ENCODE data around the gene ITPRIPL1. TPM values are rescaled to one million over a fixed set of nuclear protein-coding genes. Genes with fewer than 3 reads are reported as not detected.

The ITPRIPL1 gene
- polyA plus RNA-seq, 1 experiment: 0.52 TPM

DNA sequence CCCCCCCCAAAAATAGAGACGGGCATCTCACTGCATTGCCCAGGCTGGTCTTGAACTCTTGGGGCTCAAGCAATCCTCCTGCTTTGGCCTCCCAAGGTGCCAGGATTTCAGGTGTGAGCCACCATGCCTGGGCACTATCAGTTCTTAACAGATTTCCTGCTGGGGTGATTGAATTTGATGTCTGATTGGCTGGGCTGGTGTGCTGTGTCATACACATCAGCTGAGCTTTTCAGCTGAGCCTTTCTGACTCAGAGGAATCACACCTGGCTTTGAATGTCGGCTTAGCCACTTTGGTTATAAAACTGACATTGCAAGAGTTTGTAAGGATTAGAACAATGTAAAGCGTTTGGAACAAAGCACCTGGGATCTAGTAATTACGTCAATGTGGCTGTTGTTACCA, 29.4 kb downstream of the ITPRIPL1 start:
- CTCF ChIA-PET: interaction anchor here (0.9 kb wide), 1 partner anchor 155 kb away, joined by 3 read pairs; no protein-coding TSS in a partner anchor
- no peak for DNase-seq (ENCODE audit: low read depth)
- TF ChIP-seq, protein P1, sequence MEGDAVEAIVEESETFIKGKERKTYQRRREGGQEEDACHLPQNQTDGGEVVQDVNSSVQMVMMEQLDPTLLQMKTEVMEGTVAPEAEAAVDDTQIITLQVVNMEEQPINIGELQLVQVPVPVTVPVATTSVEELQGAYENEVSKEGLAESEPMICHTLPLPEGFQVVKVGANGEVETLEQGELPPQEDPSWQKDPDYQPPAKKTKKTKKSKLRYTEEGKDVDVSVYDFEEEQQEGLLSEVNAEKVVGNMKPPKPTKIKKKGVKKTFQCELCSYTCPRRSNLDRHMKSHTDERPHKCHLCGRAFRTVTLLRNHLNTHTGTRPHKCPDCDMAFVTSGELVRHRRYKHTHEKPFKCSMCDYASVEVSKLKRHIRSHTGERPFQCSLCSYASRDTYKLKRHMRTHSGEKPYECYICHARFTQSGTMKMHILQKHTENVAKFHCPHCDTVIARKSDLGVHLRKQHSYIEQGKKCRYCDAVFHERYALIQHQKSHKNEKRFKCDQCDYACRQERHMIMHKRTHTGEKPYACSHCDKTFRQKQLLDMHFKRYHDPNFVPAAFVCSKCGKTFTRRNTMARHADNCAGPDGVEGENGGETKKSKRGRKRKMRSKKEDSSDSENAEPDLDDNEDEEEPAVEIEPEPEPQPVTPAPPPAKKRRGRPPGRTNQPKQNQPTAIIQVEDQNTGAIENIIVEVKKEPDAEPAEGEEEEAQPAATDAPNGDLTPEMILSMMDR (IDR thresholded peaks at IDR 0.05; ENCODE audit: insufficient read depth, low read depth, low read length): no peak
- H3K27me3 ChIP-seq (ENCODE audit: control insufficient read depth, insufficient read depth, low read length): no peaks in the 10 kb centered on the region
- POLR2A ChIA-PET: no interaction called here
- no peaks in the 10 kb centered on the region for H3K36me3 ChIP-seq (ENCODE audit: control insufficient read depth, insufficient read depth, low read length)
- H3K4me3 ChIP-seq (ENCODE audit: low read depth, low read length): no peak overlapping the region

DNA sequence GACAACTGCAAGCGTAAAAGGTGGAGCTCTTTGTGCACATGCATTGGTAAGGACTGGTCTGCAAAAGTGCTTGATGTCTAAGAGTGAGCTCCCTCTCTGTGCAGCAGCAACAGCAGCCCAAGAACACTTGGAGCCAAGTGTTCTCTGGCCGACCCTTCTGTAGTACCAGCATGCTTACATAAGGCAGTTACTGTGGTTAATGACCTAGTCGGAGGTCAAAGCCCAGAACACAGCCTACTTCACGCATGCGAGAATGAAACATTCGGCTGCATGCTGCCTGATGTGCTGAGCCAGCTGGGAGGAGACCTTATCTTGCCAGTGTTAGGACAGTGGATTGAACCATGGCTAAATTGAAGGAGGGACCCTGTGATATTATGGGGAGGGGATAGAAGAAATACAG, 31.8 kb downstream of the ITPRIPL1 start:
- ChIA-PET CTCF (interaction anchor here (2.0 kb wide), 2 partner anchors 51 to 152 kb away, joined by 4 to 5 read pairs; no protein-coding TSS in a partner anchor), POLR2A (no interaction called here)
- DNase-seq (ENCODE audit: low read depth): no peak
- TF ChIP-seq, protein P1 (IDR thresholded peaks at IDR 0.05; ENCODE audit: insufficient read depth, low read depth, low read length): no peak
- no peaks in the 10 kb centered on the region for H3K36me3 ChIP-seq (ENCODE audit: control insufficient read depth, insufficient read depth, low read length)
- H3K4me3 ChIP-seq (ENCODE audit: low read depth, low read length): no peak overlapping the region
- no peaks in the 10 kb centered on the region for H3K27me3 ChIP-seq (ENCODE audit: control insufficient read depth, insufficient read depth, low read length)

DNA sequence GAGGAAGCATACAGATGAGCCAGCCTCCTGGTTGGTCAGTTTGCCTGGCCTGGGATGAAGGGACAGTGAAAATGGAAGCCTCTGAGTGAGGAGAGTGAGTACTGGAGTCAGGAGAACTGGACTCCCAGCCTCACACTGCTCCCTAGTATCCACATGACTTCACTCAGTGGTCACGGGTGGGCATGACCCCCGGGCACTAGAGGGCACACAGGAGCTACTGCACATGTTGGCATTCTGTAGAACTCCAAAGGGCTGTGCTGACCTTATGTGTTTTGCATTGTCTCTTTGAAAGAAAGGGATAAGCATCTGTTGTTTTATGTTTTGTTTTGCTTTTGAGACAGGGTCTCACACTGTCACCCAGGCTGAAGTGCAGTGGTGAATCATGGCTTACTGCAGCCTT, 34.2 kb downstream of the ITPRIPL1 start:
- ChIA-PET POLR2A (no interaction called here), CTCF (interaction anchor here (1.6 kb wide), 2 partner anchors 17 to 23 kb away, joined by 3 to 4 read pairs; partner anchors contain the start of gene NCAPH)
- no peak overlapping the region for H3K4me3 ChIP-seq (ENCODE audit: low read depth, low read length)
- H3K36me3 ChIP-seq (ENCODE audit: control insufficient read depth, insufficient read depth, low read length): no peaks in the 10 kb centered on the region
- H3K27me3 ChIP-seq (ENCODE audit: control insufficient read depth, insufficient read depth, low read length): no peaks in the 10 kb centered on the region
- TF ChIP-seq, protein P1 (IDR thresholded peaks at IDR 0.05; ENCODE audit: insufficient read depth, low read depth, low read length): no peak
- DNase-seq (ENCODE audit: low read depth): no peak

DNA sequence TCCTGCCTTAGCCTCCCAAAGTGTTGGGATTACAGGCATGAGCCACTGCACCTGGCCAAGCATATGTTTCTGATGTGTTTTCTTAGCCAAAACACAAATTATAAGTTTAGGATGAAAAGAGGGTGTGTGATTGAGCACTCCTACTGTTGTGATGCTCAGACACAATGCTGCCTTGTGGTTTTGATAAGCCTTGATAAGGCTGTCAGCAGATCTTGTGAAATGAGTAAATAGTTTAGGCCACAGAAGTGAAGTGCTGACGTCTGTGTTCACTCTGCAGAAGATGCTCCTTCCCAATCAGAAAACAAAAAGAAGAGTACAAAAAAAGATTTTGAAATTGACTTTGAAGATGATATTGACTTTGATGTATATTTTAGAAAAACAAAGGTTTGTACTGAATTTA, 34.7 kb downstream of the ITPRIPL1 start:
- POLR2A ChIA-PET: no interaction called here
- no peak overlapping the region for H3K4me3 ChIP-seq (ENCODE audit: low read depth, low read length)
- no peak for DNase-seq (ENCODE audit: low read depth)
- CTCF ChIA-PET: interaction anchor here (1.6 kb wide), 1 partner anchor 18 kb away, joined by 4 read pairs; no protein-coding TSS in a partner anchor
- TF ChIP-seq, protein P1 (IDR thresholded peaks at IDR 0.05; ENCODE audit: insufficient read depth, low read depth, low read length): no peak
- no peaks in the 10 kb centered on the region for H3K27me3 ChIP-seq (ENCODE audit: control insufficient read depth, insufficient read depth, low read length)
- H3K36me3 ChIP-seq (ENCODE audit: control insufficient read depth, insufficient read depth, low read length): peaks cover 1% of the 10 kb centered on the region; the same call in 1 of the 2 replicates

DNA sequence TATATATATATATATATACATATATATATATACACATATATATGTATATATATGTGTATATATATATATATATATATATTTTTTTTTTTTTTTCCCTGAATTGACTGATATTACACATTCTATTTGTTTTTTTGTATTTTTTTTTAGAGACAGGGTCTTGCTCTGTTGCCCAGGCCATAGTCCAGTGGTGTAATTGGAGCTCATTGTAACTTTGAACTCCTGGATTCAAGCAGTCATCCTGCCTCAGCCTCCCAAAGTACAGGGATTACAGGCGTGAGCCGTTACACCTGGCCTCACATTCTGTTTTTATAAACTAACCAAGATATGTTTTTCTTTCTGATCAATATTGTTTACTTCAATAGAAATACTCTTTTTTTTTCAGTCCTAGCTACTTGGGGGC, 36.6 kb downstream of the ITPRIPL1 start:
- TF ChIP-seq, protein P1 (IDR thresholded peaks at IDR 0.05; ENCODE audit: insufficient read depth, low read depth, low read length): no peak
- H3K36me3 ChIP-seq (ENCODE audit: control insufficient read depth, insufficient read depth, low read length): peaks cover 1% of the 10 kb centered on the region; the same call in 1 of the 2 replicates
- H3K4me3 ChIP-seq (ENCODE audit: low read depth, low read length): no peak overlapping the region
- H3K27me3 ChIP-seq (ENCODE audit: control insufficient read depth, insufficient read depth, low read length): no peaks in the 10 kb centered on the region
- DNase-seq (ENCODE audit: low read depth): no peak
- POLR2A ChIA-PET: no interaction called here
- CTCF ChIA-PET: no interaction called here
